ENCODE results near the gene CLCN7.

GRCh38 chr16:1398351-1398750, 76.5 kb downstream of the CLCN7 start:
- TF ChIP-seq POLR2A (IDR thresholded peaks at IDR 0.05) (no peak), CTCF (IDR thresholded peaks at IDR 0.05) (no peak), EP300 (IDR thresholded peaks at IDR 0.05) (no peak)

Measured in gastroesophageal sphincter (tissue), 3 donors.